Measurements from ENCODE around the gene DVL3. TPM values are rescaled to one million over a fixed set of nuclear protein-coding genes. Genes with fewer than 3 reads are reported as not detected.
A peak's percentile ranks its signal among the peaks of the same experiment; 100 is the strongest.

DVL3 gene
- total RNA-seq, 4 donors from 2014 or later, result 28.9 to 45.2 (median 34.4) TPM

- Histone ChIP-seq H3K27ac (no peak overlapping the region), H3K4me1 (peaks cover 0 to 8% (median 0%) of the 10 kb centered on the region in 3 donors), H3K36me3 (no peaks in the 10 kb centered on the region), H3K27me3 (no peaks in the 10 kb centered on the region), H3K9me3 (no peaks in the 10 kb centered on the region), H3K4me3 (no peak overlapping the region)
- intact Hi-C loops (cut with DNase I), result no loop called here
- TF ChIP-seq POLR2A (IDR thresholded peaks at IDR 0.05) (no peak), CTCF (IDR thresholded peaks at IDR 0.05) (no peak)
- WGBS, 2 donors, result 61 to 77% methylated on average over 3 of the region's 3 CpGs
- DNase-seq, result no peak
Observed at GRCh38 chr3:184126006-184126405, 29.2 kb upstream of the DVL3 start.

GRCh38 chr3:184129012-184129411, 26.2 kb upstream of the DVL3 start:
- Histone ChIP-seq H3K4me3 (no peak overlapping the region), H3K4me1 (peaks cover 0 to 18% (median 3%) of the 10 kb centered on the region in 3 donors), H3K27me3 (no peaks in the 10 kb centered on the region), H3K27ac (no peak overlapping the region), H3K9me3 (no peaks in the 10 kb centered on the region), H3K36me3 (no peaks in the 10 kb centered on the region)
- 9 to 18% methylated on average over 2 of the region's 2 CpGs for WGBS, 2 donors
- no peak for DNase-seq
- TF ChIP-seq POLR2A (IDR thresholded peaks at IDR 0.05) (no peak), CTCF (IDR thresholded peaks at IDR 0.05) (peak in 4 of 6 experiments; percentile 22 to 50 (median 30))
- intact Hi-C loops (cut with DNase I), result no loop called here

- H3K36me3 ChIP-seq, result peaks cover 0 to 11% (median 0%) of the 10 kb centered on the region in 3 donors
- TF ChIP-seq CTCF (IDR thresholded peaks at IDR 0.05), result no peak
- no peak for TF ChIP-seq POLR2A (IDR thresholded peaks at IDR 0.05)
- no peaks in the 10 kb centered on the region for H3K27me3 ChIP-seq
- no peak overlapping the region for H3K4me3 ChIP-seq
- H3K4me1 ChIP-seq, result peaks cover 9 to 47% (median 16%) of the 10 kb centered on the region in 3 donors
- H3K27ac ChIP-seq, result peak overlapping the region in 1 of 4 donors; percentile 96
- intact Hi-C loops (cut with DNase I), result loop anchor here (10.0 kb wide), 1 partner anchor 118 kb away; the partner anchor contains the start of gene ABCC5
- WGBS, 2 donors, result 89 to 91% methylated on average over 4 of the region's 4 CpGs
- H3K9me3 ChIP-seq, result no peaks in the 10 kb centered on the region
- no peak for DNase-seq
Observed at GRCh38 chr3:184132945-184133344, 22.2 kb upstream of the DVL3 start.

GRCh38 chr3:184133840-184134745, 21.1 kb upstream of the DVL3 start:
- H3K27ac ChIP-seq, result peak overlapping the region; percentile 85 to 96 (median 94)
- WGBS, 2 donors, result 2 to 3% methylated on average over 10 to 22 of the region's 37 CpGs
- DNase-seq, result peak; percentile 31
- TF ChIP-seq POLR2A (IDR thresholded peaks at IDR 0.05) (peak in 2 of 4 donors; percentile 20 to 44), CTCF (IDR thresholded peaks at IDR 0.05) (no peak)
- H3K4me3 ChIP-seq, result peak overlapping the region; percentile 60 to 92 (median 86)
- peaks cover 0 to 22% (median 0%) of the 10 kb centered on the region in 3 donors for H3K36me3 ChIP-seq
- intact Hi-C loops (cut with DNase I), result loop anchor here (10.0 kb wide), 1 partner anchor 119 kb away; the partner anchor contains the start of gene ABCC5
- H3K9me3 ChIP-seq, result no peaks in the 10 kb centered on the region
- no peaks in the 10 kb centered on the region for H3K27me3 ChIP-seq
- peaks cover 9 to 42% (median 16%) of the 10 kb centered on the region in 3 donors for H3K4me1 ChIP-seq

- TF ChIP-seq POLR2A (IDR thresholded peaks at IDR 0.05), result no peak
- no peak for TF ChIP-seq CTCF (IDR thresholded peaks at IDR 0.05)
- peaks cover 0 to 29% (median 0%) of the 10 kb centered on the region in 3 donors for H3K36me3 ChIP-seq
- DNase-seq, result no peak
- H3K4me1 ChIP-seq, result peaks cover 9 to 39% (median 16%) of the 10 kb centered on the region in 3 donors
- no peaks in the 10 kb centered on the region for H3K9me3 ChIP-seq
- intact Hi-C loops (cut with DNase I), result loop anchor here (10.0 kb wide), 1 partner anchor 120 kb away; the partner anchor contains the start of gene ABCC5
- peak overlapping the region; percentile 85 to 96 (median 94) for H3K27ac ChIP-seq
- 0% methylated on average over 10 to 13 of the region's 21 CpGs for WGBS, 2 donors
- H3K4me3 ChIP-seq, result peak overlapping the region; percentile 60 to 92 (median 86)
- no peaks in the 10 kb centered on the region for H3K27me3 ChIP-seq
Observed at GRCh38 chr3:184134746-184135148, 20.4 kb upstream of the DVL3 start.

All from esophagus squamous epithelium (tissue), 5 donors.